A549 (cell line): ENCODE results near the gene CCL17. TPM values are rescaled to one million over a fixed set of nuclear protein-coding genes. Genes with fewer than 3 reads are reported as not detected.

Experiments
- ATAC-seq, 2 experiments: fragments of 200-7000 bp in 1 of 2; fragments of >200 bp in 1 of 2; cut with Nextera tagmentation in 1 of 2; cut with Tn5 transposase in 1 of 2; 3 replicates each; pipeline versions ENCODE4 v1.8.0 to v1.9.1; 2018 to 2020; ENCODE audit warnings: mild to moderate bottlenecking in 1 of 2, moderate library complexity in 1 of 2
- CTCF ChIA-PET: fragments of 300-600 bp; sonication (Branson Sonifier 250); formaldehyde crosslinking; extraction: SDS; loops from one replicate; lab custom pipeline; 2021; ENCODE audit warnings: antibody characterized with exemption, inconsistent platforms; lab: Yijun Ruan, JAX
- POLR2A ChIA-PET: fragments of 350-600 bp; formaldehyde crosslinking; extraction: SDS; loops from one replicate; lab custom pipeline; 2021; ENCODE audit warnings: antibody characterized with exemption, inconsistent platforms; lab: Yijun Ruan, JAX
- DNase-seq, 2 experiments: peaks; one replicate each; pipeline versions ENCODE4 v3.0.0 to v3.0.0-alpha.2; 2011 to 2016; ENCODE audit warnings: low read depth in 1 of 2, low spot score in 1 of 2
- FAIRE-seq: peaks from 2 replicates; lab custom pipeline; 2011; peaks lifted over from hg19 to GRCh38; lab: Jason Lieb, UNC
- H3K27ac ChIP-seq, 2 experiments: fragments of >200 bp; sonication (Bioruptor Twin); formaldehyde crosslinking; 3 replicates each; pipeline ENCODE4 v1.5.1; 2016 to 2017
- H3K4me1 ChIP-seq: fragments of >200 bp; sonication (Bioruptor Twin); formaldehyde crosslinking; 3 replicates; pipeline ENCODE4 v1.6.1; 2016
- H3K4me2 ChIP-seq: fragments of >200 bp; sonication (Bioruptor Twin); formaldehyde crosslinking; 3 replicates; pipeline ENCODE4 v1.6.1; 2016
- H3K4me3 ChIP-seq: fragments of >200 bp; sonication (Bioruptor Twin); formaldehyde crosslinking; 3 replicates; pipeline ENCODE4 v1.5.1; 2016
- H3K9me3 ChIP-seq: fragments of >200 bp; sonication (Bioruptor Twin); formaldehyde crosslinking; 3 replicates; pipeline ENCODE4 v1.6.1; 2016
- CBX8 ChIP-seq: fragments of 200-600 bp; sonication (generic); IDR thresholded peaks from 2 replicates; pipeline ENCODE4 v1.6.1; 2016
- CHD2 ChIP-seq: fragments of 150-350 bp; IDR thresholded peaks from 2 replicates; pipeline ENCODE4 v1.6.1; 2014; ENCODE audit warnings: low read length; ENCODE audit not compliant: partially characterized antibody
- EHMT2 ChIP-seq: fragments of 200-600 bp; sonication (generic); IDR thresholded peaks from 2 replicates; pipeline ENCODE4 v1.6.1; 2016; ENCODE audit warnings: antibody characterized with exemption, low read depth, mild to moderate bottlenecking, moderate library complexity
- HOXA7 ChIP-seq: fragments of 250-450 bp; sonication (Bioruptor Pico); IDR thresholded peaks from 2 replicates; pipeline ENCODE4 v1.5.0; 2020; ENCODE audit warnings: mild to moderate bottlenecking, moderate library complexity
- JUN ChIP-seq, 2 experiments: fragments of >200 bp; sonication (Bioruptor Twin); formaldehyde crosslinking; IDR thresholded peaks; 2 replicates in 1 of 2; 3 replicates in 1 of 2; pipeline ENCODE4 v1.6.1; 2016 to 2017
- KDM1A ChIP-seq: fragments of 200-600 bp; sonication (generic); IDR thresholded peaks from 2 replicates; pipeline ENCODE4 v1.6.1; 2016; ENCODE audit warnings: low read depth, mild to moderate bottlenecking
- NPAS2 ChIP-seq: fragments of 250-450 bp; sonication (Bioruptor Pico); IDR thresholded peaks from 2 replicates; pipeline ENCODE4 v1.8.0; 2022; ENCODE audit warnings: mild to moderate bottlenecking, moderate library complexity, borderline replicate concordance
- RAD21 ChIP-seq, 2 experiments: fragments of >200 bp in 1 of 2; sonication (Bioruptor Twin) in 1 of 2; formaldehyde crosslinking in 1 of 2; IDR thresholded peaks in 1 of 2; conservative IDR thresholded peaks in 1 of 2; 2 replicates in 1 of 2; 3 replicates in 1 of 2; pipeline ENCODE4 v1.6.1; 2012 to 2018; ENCODE audit warnings: inconsistent platforms in 1 of 2
- RCOR1 ChIP-seq: fragments of 150-350 bp; IDR thresholded peaks from 2 replicates; pipeline ENCODE4 v1.6.1; 2014; ENCODE audit warnings: antibody characterized with exemption, low read length, low read depth
- RFX5 ChIP-seq: fragments of 450-650 bp; IDR thresholded peaks from 2 replicates; pipeline ENCODE4 v1.7.1; 2014; ENCODE audit warnings: antibody characterized with exemption, mild to moderate bottlenecking, moderate library complexity
- RNF2 ChIP-seq: fragments of 200-600 bp; sonication (generic); IDR thresholded peaks from 2 replicates; pipeline ENCODE4 v1.6.1; 2016; ENCODE audit warnings: low read depth, mild to moderate bottlenecking, antibody characterized with exemption, moderate library complexity, borderline replicate concordance
- SMC3 ChIP-seq: fragments of >200 bp; sonication (Bioruptor Twin); formaldehyde crosslinking; IDR thresholded peaks from 3 replicates; pipeline ENCODE4 v1.6.1; 2018; ENCODE audit warnings: inconsistent platforms
- ZC3H11A ChIP-seq: fragments of 450-650 bp; IDR thresholded peaks from 2 replicates; pipeline ENCODE4 v1.6.1; 2014; ENCODE audit warnings: antibody characterized with exemption, mild to moderate bottlenecking
- ZNF302 ChIP-seq: fragments of 250-450 bp; sonication (Bioruptor Pico); IDR thresholded peaks from 2 replicates; pipeline ENCODE4 v1.9.0; 2021; ENCODE audit warnings: inconsistent platforms, mild to moderate bottlenecking, moderate library complexity
- WGBS: methylation state at CpG from one replicate; pipeline ENCODE4 v1.1.6; 2017; ENCODE audit errors: missing lambda C conversion rate; 5-methylcytosine and 5-hydroxymethylcytosine counted together
- polyA plus RNA-seq, 4 experiments: library from polyadenylated mRNA; depleted of rRNA in 3 of 4; stranded (reverse); fragments of >200 nt; fragmentation: RNase III in 1 of 4; extraction: RNeasy Plus Mini Kit Qiagen cat#74134 plus additional on column Dnase treatment in 1 of 4; gene quantifications; 2 replicates in 3 of 4; 3 replicates in 1 of 4; pipeline ENCODE4 v1.2.3, GENCODE V29; 2011 to 2017
- TF ChIP-seq, protein P1 (sequence below): fragments of 150-350 bp; IDR thresholded peaks from 2 replicates; pipeline ENCODE4 v1.6.1; 2014; ENCODE audit warnings: low read depth, mild to moderate bottlenecking, low read length
- TF ChIP-seq, protein P2 (sequence below): IDR thresholded peaks from 2 replicates; pipeline ENCODE4 v1.6.1; 2012
- TF ChIP-seq, protein P3 (sequence below): fragments of >200 bp; sonication (Bioruptor Twin); formaldehyde crosslinking; IDR thresholded peaks from 3 replicates; pipeline ENCODE4 v1.5.1; 2016

Gene CCL17
- polyA plus RNA-seq, 2 of the 4 experiments (the other 2 are of a cell fraction), result not detected

DNA sequence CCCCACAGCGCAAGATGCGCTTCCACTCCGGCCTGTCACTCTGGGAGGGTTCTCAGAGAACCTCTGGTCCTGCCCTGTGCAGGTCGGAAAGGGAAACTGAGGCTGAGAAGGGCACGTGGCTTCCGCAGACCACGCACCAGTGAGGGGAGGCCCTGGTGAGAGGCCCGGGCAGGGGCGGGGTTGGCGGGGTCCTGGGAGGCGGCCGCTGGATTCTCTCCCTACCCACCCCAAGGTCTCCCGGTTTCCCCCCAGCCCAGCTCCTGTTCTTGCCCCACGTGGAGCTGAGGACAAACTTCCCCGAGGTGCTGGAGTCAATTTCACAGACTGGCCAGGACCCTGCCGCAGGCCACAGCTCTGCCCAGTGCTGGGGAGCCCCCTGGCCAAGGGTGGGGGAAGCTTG is 11.5 kb downstream of the CCL17 start (continued):
- TF ChIP-seq RAD21 (conservative IDR thresholded peaks at IDR 0.05 in 1 of 2, IDR thresholded peaks at IDR 0.05 in 1 of 2), result no peak
- no peak for TF ChIP-seq NPAS2 (CRISPR knock-in tag)
- no peak for TF ChIP-seq RFX5
- no peak for TF ChIP-seq JUN (IDR thresholded peaks at IDR 0.05)

DNA sequence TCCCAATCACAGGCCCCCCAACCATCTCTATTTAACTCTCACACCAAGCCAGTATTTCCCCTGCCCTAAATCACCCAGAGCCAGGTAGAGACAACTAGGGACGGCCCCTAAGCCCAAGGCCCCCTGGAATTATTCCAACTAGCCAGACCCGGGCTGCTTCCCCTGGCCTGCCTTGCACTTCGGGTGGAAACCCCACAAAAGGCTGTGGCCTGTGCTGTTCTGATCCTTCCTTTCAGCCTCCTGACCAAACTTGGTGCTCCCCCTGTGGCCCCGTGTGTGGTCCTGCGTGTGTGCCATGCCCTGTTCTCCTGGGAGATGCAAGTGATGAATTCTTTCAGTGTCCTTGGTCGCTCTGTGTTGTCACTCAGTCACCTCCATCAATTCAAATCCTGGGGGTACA is 14.9 kb downstream of the CCL17 start:
- Histone ChIP-seq H3K4me3 (no peak overlapping the region), H3K4me1 (peaks cover 33% of the 10 kb centered on the region), H3K27ac (peak overlapping the region; percentile 66 to 92; a peak in 5 of 6 replicates), H3K9me3 (no peaks in the 10 kb centered on the region), H3K4me2 (peak overlapping the region; percentile 74; the same call in 2 of the 3 replicates)
- no peak for ATAC-seq
- TF ChIP-seq KDM1A, result no peak
- TF ChIP-seq, protein P1, sequence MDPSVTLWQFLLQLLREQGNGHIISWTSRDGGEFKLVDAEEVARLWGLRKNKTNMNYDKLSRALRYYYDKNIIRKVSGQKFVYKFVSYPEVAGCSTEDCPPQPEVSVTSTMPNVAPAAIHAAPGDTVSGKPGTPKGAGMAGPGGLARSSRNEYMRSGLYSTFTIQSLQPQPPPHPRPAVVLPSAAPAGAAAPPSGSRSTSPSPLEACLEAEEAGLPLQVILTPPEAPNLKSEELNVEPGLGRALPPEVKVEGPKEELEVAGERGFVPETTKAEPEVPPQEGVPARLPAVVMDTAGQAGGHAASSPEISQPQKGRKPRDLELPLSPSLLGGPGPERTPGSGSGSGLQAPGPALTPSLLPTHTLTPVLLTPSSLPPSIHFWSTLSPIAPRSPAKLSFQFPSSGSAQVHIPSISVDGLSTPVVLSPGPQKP, result no peak
- TF ChIP-seq, protein P2, sequence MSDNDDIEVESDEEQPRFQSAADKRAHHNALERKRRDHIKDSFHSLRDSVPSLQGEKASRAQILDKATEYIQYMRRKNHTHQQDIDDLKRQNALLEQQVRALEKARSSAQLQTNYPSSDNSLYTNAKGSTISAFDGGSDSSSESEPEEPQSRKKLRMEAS, result no peak
- CTCF ChIA-PET, result interaction anchor here (0.5 to 16.7 kb wide), 37 partner anchors 11 to 335 kb away, joined by 3 to 709 read pairs (median 10); partner anchors contain the start of genes CCL17, DOK4, POLR2C and PSME3IP1
- FAIRE-seq, result no peak
- POLR2A ChIA-PET, result no interaction called here
- whole genome bisulfite sequencing, result 82% methylated on average over 6 of the region's 6 CpGs
- DNase-seq, result no peak

DNA sequence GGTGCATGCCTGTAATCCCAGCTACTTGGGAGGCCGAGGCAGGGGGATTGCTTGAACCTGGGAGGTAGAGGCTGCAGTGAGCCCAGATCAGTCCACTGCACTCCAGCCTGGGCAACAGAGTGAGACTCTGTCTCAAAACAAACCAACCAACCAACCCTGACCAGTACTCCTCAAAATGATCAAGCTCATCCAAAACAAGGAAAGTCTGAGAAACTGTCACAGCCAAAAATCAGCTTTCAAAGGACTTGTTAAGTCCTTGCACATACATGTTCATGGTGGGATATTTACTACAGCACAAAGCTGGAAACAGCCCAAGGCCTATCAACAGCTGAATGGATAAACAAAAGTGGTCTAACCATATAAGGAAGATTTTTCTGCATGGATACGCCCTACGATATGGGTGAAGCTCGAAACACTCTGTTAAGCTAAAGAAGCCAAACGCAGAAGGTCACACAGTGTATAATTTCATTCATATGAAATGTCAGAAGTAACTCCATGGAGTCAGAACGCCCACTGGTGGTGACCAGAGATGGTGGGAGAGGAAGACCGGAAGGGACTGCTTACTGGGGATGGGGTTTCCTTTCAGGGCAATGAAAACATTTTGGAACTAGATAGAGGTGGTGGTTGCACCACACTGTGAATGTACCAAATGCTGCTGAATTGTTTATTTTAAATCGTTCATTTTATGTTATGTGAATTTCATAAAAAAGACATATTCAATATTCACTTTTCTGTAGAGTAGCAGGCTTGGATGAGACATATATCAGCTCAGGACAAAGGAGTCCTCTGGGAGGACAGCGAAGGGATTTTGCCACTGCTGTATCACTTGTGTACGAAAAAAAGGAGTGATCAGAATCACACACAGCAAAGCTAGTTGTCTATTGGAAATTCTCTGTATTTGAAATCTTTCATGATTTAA is 17.7 kb downstream of the CCL17 start:
- FAIRE-seq (no peak), DNase-seq (peak; percentile 55 to 72), ATAC-seq (peak; percentile 67 to 73)
- WGBS, result 26% methylated on average over 10 of the region's 10 CpGs
- ChIA-PET POLR2A (interaction anchor here (0.9 to 1.0 kb wide), 2 partner anchors 121 to 122 kb away, joined by 3 read pairs; no protein-coding TSS in a partner anchor), CTCF (interaction anchor here (0.7 to 16.7 kb wide), 34 partner anchors 9 to 337 kb away, joined by 3 to 709 read pairs (median 4); partner anchors contain the start of genes ARL2BP, CIAPIN1, COQ9 and CPNE2)
- Histone ChIP-seq H3K4me2 (peak overlapping the region; percentile 39), H3K4me1 (peaks cover 31% of the 10 kb centered on the region), H3K4me3 (no peak overlapping the region), H3K9me3 (no peaks in the 10 kb centered on the region), H3K27ac (peak overlapping the region in 1 of 2 experiments; percentile 47; a peak in 3 of 6 replicates)
- peak; percentile 83 for TF ChIP-seq SMC3
- no peak for TF ChIP-seq RNF2
- TF ChIP-seq, protein P3, sequence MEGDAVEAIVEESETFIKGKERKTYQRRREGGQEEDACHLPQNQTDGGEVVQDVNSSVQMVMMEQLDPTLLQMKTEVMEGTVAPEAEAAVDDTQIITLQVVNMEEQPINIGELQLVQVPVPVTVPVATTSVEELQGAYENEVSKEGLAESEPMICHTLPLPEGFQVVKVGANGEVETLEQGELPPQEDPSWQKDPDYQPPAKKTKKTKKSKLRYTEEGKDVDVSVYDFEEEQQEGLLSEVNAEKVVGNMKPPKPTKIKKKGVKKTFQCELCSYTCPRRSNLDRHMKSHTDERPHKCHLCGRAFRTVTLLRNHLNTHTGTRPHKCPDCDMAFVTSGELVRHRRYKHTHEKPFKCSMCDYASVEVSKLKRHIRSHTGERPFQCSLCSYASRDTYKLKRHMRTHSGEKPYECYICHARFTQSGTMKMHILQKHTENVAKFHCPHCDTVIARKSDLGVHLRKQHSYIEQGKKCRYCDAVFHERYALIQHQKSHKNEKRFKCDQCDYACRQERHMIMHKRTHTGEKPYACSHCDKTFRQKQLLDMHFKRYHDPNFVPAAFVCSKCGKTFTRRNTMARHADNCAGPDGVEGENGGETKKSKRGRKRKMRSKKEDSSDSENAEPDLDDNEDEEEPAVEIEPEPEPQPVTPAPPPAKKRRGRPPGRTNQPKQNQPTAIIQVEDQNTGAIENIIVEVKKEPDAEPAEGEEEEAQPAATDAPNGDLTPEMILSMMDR, result peak; percentile 75
- TF ChIP-seq ZNF302, result no peak
- no peak for TF ChIP-seq JUN (IDR thresholded peaks at IDR 0.05)
- TF ChIP-seq HOXA7, result no peak
- TF ChIP-seq RAD21 (conservative IDR thresholded peaks at IDR 0.05 in 1 of 2, IDR thresholded peaks at IDR 0.05 in 1 of 2), result peak; percentile 82 to 86
- no peak for TF ChIP-seq RFX5
- TF ChIP-seq CHD2, result no peak
- no peak for TF ChIP-seq EHMT2
- no peak for TF ChIP-seq RCOR1
- no peak for TF ChIP-seq CBX8
- no peak for TF ChIP-seq ZC3H11A
- TF ChIP-seq, all 56 proteins: peak for 3
